Subcutaneous abdominal adipose tissue (tissue), 5 donors: ENCODE results near the gene KRT80.

Experiments used
- H3K27ac ChIP-seq: one replicate; pipeline ENCODE4 v1.7.0; 2013; ENCODE audit warnings: low read depth, mild to moderate bottlenecking, inconsistent platforms, low read length, moderate library complexity
- H3K27me3 ChIP-seq, 5 donors: one replicate each; pipeline ENCODE4 v1.7.0; 2013; ENCODE audit warnings: low read length in 5 of 5, inconsistent platforms in 1 of 5; ENCODE audit not compliant: control insufficient read depth in 5 of 5, insufficient read depth in 4 of 5
- H3K36me3 ChIP-seq, 5 donors: one replicate each; pipeline ENCODE4 v1.7.0; 2013; ENCODE audit warnings: low read length in 5 of 5; ENCODE audit not compliant: control insufficient read depth in 5 of 5, insufficient read depth in 5 of 5
- H3K4me1 ChIP-seq, 5 donors: one replicate each; pipeline ENCODE4 v1.7.0; 2013; ENCODE audit warnings: low read length in 5 of 5, mild to moderate bottlenecking in 3 of 5, moderate library complexity in 1 of 5; ENCODE audit not compliant: control insufficient read depth in 5 of 5, insufficient read depth in 5 of 5
- H3K4me3 ChIP-seq, 5 donors: one replicate each; pipeline ENCODE4 v1.7.0; 2013; ENCODE audit warnings: low read length in 5 of 5, low read depth in 1 of 5
- H3K9ac ChIP-seq, 5 donors: one replicate each; pipeline ENCODE4 v1.7.0; 2013; ENCODE audit warnings: low read length in 5 of 5, mild to moderate bottlenecking in 4 of 5, moderate library complexity in 3 of 5
- H3K9me3 ChIP-seq, 5 donors: one replicate each; pipeline ENCODE4 v1.7.0; 2013; ENCODE audit warnings: low read length in 5 of 5; ENCODE audit not compliant: control insufficient read depth in 5 of 5
- donor health status: healthy.
- donor health status: healthy.
- donor health status: healthy.
- donor health status: healthy.
- donor health status: healthy.

Gene KRT80

DNA sequence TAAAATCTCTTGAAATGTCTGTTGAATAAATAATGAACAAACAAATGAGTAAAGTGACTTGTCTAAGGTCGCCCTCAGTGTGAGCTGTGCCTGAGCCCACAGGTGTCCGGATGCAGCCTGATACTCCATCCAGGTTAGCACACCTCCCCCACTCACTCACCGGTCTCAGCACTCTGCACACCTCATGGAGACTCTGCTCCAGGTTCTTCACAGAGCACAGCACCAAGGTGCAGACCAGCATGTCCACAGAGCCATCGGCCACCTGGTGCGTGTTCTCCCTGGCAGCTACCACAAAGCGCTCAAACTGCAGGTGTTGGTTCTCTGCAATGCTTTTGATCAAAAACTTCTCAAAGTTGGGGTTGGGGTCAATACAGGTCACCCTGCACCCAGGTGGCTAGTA is 37.1 kb upstream of the KRT80 start:
- Histone ChIP-seq H3K4me1 (peaks cover 4 to 39% (median 24%) of the 10 kb centered on the region in 5 donors), H3K27me3 (peaks cover 9 to 31% (median 22%) of the 10 kb centered on the region in 5 donors), H3K9me3 (no peaks in the 10 kb centered on the region), H3K27ac (no peak overlapping the region), H3K36me3 (no peaks in the 10 kb centered on the region), H3K4me3 (no peak overlapping the region), H3K9ac (no peak overlapping the region)

DNA sequence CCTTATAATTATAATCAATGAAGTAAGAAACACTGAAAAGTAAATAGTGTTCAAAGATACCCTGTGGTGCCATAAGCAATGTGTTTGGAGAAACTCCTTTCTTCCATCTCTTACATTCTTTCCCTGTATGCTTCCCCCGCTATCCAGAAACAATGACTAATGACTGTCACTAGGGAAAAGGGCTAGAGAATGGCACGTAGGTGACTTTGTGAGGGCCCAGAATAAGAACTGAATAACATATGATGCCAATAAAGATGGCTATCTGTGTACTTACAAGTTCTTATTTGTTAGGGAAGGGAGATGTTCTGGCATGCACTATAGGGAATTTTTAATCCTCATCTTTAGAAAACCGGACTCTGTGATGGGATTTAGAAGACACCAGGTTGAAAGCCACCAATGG is 36.6 kb upstream of the KRT80 start:
- Histone ChIP-seq H3K27ac (no peak overlapping the region), H3K4me3 (no peak overlapping the region), H3K9me3 (no peaks in the 10 kb centered on the region), H3K4me1 (peaks cover 4 to 39% (median 24%) of the 10 kb centered on the region in 5 donors), H3K36me3 (no peaks in the 10 kb centered on the region), H3K9ac (no peak overlapping the region), H3K27me3 (peaks cover 9 to 27% (median 18%) of the 10 kb centered on the region in 5 donors)

DNA sequence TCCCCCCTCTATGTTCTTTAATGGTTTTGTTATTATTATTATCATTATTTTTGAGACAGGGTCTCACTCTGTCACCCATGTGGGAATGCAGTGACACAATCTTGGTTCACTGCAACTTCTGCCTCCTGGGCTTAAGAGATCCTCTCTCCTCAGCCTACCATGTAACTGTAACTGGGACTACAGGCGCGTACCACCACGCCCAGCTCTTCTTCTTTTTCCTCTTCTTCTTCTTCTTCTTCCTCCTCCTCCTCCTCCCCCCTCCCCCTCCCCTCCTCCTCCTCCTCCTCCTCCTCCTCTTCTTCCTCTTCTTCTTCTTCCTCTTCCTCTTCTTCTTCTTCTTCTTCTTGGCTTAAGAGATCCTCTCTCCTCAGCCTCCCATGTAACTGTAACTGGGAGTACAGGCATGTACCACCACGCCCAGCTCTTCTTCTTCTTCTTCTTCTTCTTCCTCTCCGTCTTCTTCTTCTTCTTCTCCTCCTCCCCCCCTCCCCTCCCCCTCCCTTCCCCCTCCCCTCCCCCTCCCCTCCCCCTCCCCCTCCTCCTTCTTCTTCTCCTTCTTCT is 35.9 kb upstream of the KRT80 start:
- no peak overlapping the region for H3K4me3 ChIP-seq
- H3K36me3 ChIP-seq: no peaks in the 10 kb centered on the region
- H3K4me1 ChIP-seq: peaks cover 4 to 37% (median 22%) of the 10 kb centered on the region in 5 donors
- no peak overlapping the region for H3K27ac ChIP-seq
- H3K9me3 ChIP-seq: no peaks in the 10 kb centered on the region
- no peak overlapping the region for H3K9ac ChIP-seq
- peaks cover 7 to 27% (median 12%) of the 10 kb centered on the region in 5 donors for H3K27me3 ChIP-seq

DNA sequence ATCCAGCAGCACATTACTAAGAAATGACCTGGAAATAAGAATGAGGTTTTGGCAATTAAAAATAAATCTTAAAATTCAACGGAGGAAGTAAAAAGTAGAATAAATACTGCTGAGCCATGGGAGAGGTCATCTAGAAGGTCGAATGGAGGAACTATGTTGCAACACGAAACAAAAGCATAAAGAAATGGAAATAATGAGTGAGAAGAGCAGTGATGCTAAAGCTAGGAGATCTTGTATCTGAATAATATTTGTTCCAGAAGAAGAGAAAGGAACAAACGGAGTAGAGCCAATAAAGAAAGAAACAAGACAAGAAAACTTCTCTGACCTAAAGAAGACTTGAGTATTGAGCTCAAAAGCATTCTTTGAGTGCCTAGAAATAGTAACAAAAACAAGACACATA is 34.6 kb upstream of the KRT80 start:
- Histone ChIP-seq H3K27me3 (peaks cover 0 to 22% (median 5%) of the 10 kb centered on the region in 5 donors), H3K27ac (no peak overlapping the region), H3K9me3 (no peaks in the 10 kb centered on the region), H3K36me3 (no peaks in the 10 kb centered on the region), H3K9ac (no peak overlapping the region), H3K4me3 (no peak overlapping the region), H3K4me1 (peaks cover 4 to 25% (median 22%) of the 10 kb centered on the region in 5 donors)

- Histone ChIP-seq H3K27me3 (peaks cover 0 to 20% (median 5%) of the 10 kb centered on the region in 5 donors), H3K9ac (no peak overlapping the region), H3K36me3 (no peaks in the 10 kb centered on the region), H3K4me3 (no peak overlapping the region), H3K9me3 (no peaks in the 10 kb centered on the region), H3K27ac (no peak overlapping the region), H3K4me1 (peaks cover 4 to 20% (median 16%) of the 10 kb centered on the region in 5 donors)
Measured at GRCh38 chr12:52225752-52226151, 33.9 kb upstream of the KRT80 start.

DNA sequence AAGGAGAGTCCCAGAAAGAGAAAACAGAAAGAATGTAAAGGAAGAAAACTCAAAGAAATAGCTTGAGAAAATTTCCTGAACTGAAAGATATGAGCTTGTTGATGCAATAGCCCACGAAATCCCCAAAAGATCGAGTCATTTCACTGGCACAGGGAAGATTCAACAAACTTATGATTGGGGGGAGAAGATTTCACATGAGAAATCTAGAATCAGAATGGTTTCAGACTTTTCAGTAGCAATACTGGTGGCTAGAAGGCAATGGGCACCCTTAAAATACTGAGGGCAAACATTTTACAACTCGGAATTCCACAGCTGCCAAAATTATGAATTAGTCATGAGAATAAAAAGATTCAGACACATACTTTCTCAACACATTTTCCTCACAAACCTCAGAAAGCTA is 32.3 kb upstream of the KRT80 start:
- Histone ChIP-seq H3K9me3 (no peaks in the 10 kb centered on the region), H3K4me3 (no peak overlapping the region), H3K27me3 (peaks cover 0 to 19% (median 9%) of the 10 kb centered on the region in 5 donors), H3K36me3 (no peaks in the 10 kb centered on the region), H3K9ac (no peak overlapping the region), H3K27ac (no peak overlapping the region), H3K4me1 (peaks cover 0 to 8% (median 4%) of the 10 kb centered on the region in 5 donors)

DNA sequence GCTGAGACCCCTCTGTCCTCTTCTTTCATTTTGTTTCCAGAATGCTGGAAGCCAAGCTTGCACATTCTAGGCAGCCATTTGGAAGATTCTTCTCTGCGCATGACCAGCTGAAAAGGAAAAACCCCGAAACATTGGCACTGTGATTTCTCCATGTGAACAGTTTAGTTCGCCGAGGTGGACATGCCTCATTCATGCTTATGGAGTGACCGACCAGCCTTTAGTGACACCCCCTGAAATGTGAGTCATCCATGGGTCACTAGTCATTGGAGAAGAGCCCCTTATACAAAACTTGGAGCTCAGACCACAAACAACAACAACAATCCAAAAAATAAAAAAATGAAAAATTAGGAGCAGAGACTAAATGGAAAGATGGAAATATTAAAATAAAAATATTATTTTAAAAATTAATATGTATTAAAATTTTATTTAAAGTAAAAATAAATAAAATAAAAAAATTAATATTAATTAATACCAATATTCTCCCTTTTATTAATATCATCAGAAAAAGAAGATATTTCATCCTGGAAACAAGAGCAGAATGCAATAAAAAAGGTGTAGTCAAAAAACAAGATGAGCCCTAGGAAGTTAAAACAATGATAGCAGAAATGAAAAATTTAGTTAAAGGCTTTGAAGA is 31.7 kb upstream of the KRT80 start:
- Histone ChIP-seq H3K4me3 (no peak overlapping the region), H3K36me3 (no peaks in the 10 kb centered on the region), H3K27me3 (peaks cover 0 to 19% (median 12%) of the 10 kb centered on the region in 5 donors), H3K4me1 (peaks cover 0 to 2% (median 0%) of the 10 kb centered on the region in 5 donors), H3K9ac (no peak overlapping the region), H3K9me3 (no peaks in the 10 kb centered on the region), H3K27ac (no peak overlapping the region)

DNA sequence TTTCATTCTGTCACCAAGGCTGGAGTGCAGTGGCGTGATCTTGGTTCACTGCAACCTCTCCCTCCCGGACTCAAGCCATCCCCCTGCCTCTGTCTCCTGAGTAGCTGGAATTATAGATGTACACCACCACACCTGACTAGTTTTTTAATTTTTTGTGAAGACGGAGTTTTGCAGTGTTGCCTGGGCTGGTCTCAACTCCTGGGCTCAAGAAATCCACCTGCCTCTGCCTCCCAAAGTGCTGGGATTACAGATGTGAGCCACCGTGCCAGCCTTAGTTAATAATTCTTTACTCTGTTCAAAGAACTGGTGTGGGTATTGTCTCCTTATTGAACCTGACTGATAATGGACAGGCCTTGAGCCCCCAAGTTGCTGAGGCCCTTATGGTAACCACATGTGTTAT is 30.9 kb upstream of the KRT80 start:
- Histone ChIP-seq H3K36me3 (no peaks in the 10 kb centered on the region), H3K27me3 (peaks cover 0 to 19% (median 12%) of the 10 kb centered on the region in 5 donors), H3K27ac (no peak overlapping the region), H3K4me1 (no peaks in the 10 kb centered on the region), H3K4me3 (no peak overlapping the region), H3K9me3 (no peaks in the 10 kb centered on the region), H3K9ac (no peak overlapping the region)

DNA sequence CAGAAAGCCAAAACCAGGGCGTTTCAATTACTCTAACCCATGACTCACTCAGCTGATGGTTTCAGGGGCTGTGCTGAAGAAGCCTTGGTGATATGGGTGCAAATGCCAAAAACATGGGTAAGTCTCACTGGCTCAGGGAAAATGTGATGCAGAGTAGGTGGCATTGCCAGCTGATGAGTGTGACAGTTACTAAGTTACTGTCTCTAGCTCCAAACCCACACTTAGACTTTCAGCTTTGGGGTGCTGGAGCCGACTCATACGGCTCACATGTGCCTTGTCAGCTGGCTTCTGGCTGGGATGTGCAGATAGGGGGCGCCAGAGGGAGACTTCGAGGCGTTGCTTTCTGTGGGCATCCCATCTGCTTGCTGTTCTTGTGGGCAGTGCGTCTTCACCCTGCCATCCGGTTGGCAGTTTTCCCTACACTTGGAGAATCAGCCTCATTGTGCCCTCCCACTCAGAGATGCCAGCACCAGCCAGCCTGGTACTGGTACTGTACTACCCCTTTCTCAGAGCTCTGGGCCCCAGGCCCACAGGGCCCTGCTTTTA is 30.2 kb upstream of the KRT80 start:
- Histone ChIP-seq H3K27ac (no peak overlapping the region), H3K36me3 (no peaks in the 10 kb centered on the region), H3K4me1 (peaks cover 0 to 5% (median 0%) of the 10 kb centered on the region in 5 donors), H3K4me3 (no peak overlapping the region), H3K9me3 (no peaks in the 10 kb centered on the region), H3K9ac (no peak overlapping the region), H3K27me3 (peaks cover 0 to 19% (median 12%) of the 10 kb centered on the region in 5 donors)

GRCh38 chr12:52221070-52221781 is 29.4 kb upstream of the KRT80 start:
- Histone ChIP-seq H3K9me3 (no peaks in the 10 kb centered on the region), H3K27ac (no peak overlapping the region), H3K36me3 (no peaks in the 10 kb centered on the region), H3K4me1 (peaks cover 0 to 13% (median 0%) of the 10 kb centered on the region in 5 donors), H3K9ac (no peak overlapping the region), H3K27me3 (peaks cover 0 to 23% (median 12%) of the 10 kb centered on the region in 5 donors), H3K4me3 (no peak overlapping the region)
